Endometrial microvascular endothelial cells (primary cell): ENCODE measurements around the gene CSNK1G1. TPM values are rescaled to one million over a fixed set of nuclear protein-coding genes. Genes with fewer than 3 reads are reported as not detected.
"Not testable (repeated sequence)": the region's sequence is repeated elsewhere in the genome, so short reads cannot be mapped to it uniquely, and the experiment has no call there.

ENCODE experiments used
- in situ Hi-C: cut with HindIII; loops from 2 replicates; pipeline ENCODE4 v1.10.0; 2017; ENCODE audit warnings: low sequenced_read_pairs, low pct_unique_long_range_greater_than_20kb; ENCODE audit errors: inconsistent ontology term
- total RNA-seq: library from RNA; depleted of rRNA; stranded (reverse); fragments of >200 nt; gene quantifications from one replicate; pipeline ENCODE4 v1.2.3, GENCODE V29; 2015; ENCODE audit errors: inconsistent ontology term

CSNK1G1 gene
- total RNA-seq, 1 donor from 2014 or later: 31.8 TPM

DNA sequence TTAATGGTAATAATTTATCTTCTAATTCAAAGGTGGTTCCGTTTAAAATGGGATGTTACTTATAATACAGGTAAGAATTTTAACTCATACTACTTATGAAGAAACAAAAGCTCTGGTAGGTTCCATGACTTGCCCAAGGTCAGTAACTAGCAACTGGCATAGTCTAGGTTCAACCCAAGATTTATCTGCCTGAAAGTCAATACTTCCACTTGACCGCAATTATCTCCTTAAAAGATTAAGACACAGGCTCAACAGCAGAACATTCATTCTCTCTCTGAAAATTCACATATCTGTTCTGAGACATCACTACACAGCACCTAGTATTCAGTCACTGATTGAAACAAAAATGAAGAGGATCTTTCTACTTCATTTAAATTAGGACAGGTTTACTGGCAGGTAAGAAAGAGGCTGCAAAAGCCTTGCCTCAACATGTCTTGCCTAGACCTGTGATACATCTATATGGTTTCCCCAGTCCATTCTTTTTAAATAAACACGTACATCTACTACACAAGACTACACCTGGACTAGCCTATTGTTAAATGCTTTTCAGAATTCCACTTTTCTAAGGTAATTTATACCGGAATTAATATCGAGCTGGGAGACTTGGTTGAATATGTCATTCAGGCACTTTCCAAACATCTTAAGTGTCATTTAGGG, 1.2 kb downstream of the CSNK1G1 start:
- in situ Hi-C loops: no loop called here

DNA sequence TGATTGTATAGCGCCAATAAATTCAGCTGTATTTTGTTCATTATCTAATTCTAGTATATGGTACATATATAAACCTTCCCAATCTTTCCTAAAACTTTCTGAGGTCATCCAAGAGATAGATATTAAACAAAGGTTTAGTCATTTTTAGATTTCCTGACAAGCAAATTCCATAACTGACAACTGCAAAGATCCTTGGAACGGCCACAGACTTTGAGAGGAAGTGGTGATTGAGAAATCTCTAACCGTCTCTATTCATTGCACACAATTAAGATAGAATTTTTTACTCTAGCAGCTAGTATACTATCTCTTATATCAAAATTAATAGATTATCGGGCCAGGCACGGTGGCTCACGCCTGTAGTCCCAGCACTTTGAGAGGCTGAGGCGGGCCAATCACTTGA, 4.7 kb downstream of the CSNK1G1 start:
- in situ Hi-C loops: no loop called here

DNA sequence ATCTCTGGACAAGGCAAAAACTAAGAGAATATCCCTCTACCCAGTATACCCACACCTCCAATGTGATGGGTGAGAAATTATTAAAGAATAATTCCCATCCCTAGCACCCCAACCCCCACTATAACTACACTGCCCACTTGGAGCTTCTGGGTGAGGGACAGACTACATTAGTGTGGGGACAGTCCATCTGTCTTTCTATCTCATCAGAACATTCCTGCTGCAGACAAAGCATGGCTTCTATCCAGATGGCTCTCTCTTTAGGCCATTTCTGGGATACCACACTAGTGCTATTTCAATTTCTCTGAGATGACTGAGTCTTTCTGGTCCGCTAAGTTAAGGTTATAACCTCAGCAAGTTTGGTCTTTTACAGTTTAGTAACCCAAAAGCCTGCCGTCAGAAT, 6.6 kb downstream of the CSNK1G1 start:
- in situ Hi-C loops: no loop called here

DNA sequence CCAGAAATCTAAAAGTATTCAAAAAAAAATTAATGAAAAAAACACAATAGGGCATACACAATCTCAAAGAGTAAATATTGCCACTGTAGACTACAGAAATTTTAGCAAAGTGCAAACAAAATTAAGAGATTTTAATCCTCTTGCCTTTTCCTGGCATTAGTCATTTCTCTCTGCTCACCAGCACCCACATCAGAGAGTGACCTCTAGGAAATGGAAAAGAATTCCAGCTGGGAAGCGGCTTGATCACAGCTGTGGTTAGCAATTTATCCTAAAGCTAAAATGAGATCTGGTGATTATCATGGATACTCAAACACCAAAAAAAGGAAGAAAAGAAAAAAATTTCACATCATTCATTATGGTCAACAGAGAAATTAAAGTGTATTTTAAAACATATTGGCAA, 7.5 kb downstream of the CSNK1G1 start:
- in situ Hi-C loops: no loop called here

DNA sequence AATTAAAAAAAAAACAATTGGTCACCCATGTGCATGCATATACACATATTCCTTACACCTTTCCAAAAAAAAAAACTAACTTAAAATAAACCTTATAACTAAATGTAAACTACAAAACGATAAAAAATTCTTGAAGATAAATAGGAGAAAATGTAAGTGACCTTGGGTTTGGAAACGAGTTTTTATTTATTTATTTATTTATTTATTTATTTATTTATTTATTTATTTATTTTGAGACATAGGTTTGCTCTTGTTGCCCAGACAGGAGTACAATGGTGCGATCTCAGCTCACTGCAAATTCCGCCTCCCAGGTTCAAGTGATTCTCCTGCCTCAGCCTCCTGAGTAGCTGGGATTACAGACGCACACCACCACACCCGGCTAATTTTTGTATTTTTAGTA, 9.7 kb downstream of the CSNK1G1 start:
- in situ Hi-C loops: not testable (repeated sequence)

- in situ Hi-C loops: no loop called here
Measured at GRCh38 chr15:64344651-64345294, 11.2 kb downstream of the CSNK1G1 start.

DNA sequence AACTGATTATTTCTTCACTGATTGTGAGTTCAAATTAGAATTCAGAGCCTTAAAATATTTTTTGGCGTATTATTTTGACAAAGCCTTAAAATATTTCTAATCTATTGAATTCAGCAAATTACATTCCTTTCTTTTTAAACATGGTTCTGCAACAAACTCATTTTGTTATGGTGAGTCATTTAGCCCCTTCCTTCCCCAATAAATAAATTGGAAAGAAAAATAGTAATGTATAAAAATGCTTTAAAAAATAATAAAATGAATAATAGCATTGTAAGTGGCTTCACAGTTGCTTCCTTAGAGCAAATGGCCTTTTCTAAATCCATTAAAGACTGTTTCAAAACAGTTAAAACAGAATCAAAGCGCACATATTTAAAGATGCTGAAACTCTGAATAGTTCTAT, 12.1 kb downstream of the CSNK1G1 start:
- in situ Hi-C loops: no loop called here

DNA sequence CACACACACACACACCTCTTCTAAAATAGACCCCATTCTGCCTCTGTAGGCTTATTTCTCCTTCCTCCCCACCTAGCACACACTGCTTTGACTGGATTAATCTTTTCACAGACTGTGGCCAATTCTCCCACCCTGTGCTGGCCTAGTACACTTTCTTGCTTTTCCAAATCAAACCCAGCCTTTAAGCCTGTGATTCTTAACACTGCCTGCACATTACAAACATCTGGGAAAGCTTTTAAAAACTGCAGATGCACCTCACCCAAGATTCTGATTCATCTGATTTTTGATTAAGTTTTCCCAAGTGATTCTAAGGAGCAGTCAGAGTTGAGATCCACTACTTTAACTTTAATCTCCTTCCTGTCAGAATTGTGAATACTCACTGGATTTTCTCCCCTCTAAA, 12.8 kb downstream of the CSNK1G1 start:
- in situ Hi-C loops: no loop called here

GRCh38 chr15:64341961-64342360, 14.0 kb downstream of the CSNK1G1 start:
- in situ Hi-C loops: no loop called here

- in situ Hi-C loops: no loop called here
Measured at GRCh38 chr15:64340355-64340754, 15.6 kb downstream of the CSNK1G1 start.

DNA sequence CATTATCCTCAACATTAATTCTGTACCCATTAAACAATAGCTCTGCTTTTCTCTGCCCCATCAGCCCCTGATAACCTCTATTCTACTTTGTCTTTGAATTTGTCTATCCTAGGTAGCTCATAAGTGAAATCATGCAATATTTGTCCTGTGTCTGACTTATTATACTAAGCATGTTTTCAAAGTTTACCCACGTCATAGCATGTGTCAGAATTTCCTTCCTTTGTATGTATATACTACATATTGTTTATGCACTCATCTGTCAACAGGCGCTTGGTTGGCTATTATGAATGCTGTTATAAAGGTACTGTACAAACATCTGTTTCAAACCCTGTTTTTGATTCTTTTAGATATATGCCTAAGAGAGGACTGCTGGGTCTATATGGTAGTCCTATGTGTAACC, 18.2 kb downstream of the CSNK1G1 start:
- in situ Hi-C loops: no loop called here

DNA sequence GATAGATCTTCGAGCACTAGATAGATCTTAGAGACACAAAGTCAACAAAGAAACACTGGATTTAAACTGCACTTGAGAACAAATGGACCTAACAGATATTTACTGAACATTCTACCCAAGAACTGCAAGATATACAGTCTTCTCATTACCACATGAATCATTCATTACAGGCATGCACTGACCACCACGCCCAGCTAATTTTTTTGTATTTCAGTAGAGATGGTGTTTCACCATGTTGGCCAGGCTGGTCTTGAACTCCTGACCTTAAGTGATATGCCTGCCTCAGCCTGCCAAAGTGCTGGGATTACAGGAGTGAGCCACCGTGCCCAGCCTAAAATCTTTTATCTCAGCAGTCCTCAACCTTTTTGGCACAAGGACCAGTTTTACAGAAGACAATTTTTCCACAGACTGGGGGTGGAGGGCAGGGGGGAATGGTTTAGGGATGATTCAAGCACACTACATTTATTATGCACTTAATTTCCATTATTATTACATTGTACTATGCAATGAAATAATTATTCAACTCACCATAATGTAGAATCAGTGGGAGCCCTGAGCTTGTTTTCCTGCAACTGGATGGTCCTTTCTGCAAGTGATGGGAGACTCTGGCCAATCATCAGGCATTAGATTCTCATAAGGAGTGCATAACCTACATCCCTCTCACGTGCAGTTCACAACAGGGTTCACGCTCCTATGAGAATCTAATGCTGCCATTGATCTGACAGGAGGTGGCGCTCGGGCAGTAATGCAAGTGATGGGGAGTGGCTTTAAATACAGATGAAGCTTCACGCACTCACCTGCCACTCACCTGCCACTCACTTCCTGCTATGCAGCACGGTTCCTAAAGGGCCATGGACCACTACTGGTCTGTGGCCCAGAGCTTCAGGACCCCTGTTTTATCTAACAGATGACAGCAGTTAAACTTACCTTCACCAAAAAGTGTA, 21.7 kb downstream of the CSNK1G1 start:
- in situ Hi-C loops: no loop called here

DNA sequence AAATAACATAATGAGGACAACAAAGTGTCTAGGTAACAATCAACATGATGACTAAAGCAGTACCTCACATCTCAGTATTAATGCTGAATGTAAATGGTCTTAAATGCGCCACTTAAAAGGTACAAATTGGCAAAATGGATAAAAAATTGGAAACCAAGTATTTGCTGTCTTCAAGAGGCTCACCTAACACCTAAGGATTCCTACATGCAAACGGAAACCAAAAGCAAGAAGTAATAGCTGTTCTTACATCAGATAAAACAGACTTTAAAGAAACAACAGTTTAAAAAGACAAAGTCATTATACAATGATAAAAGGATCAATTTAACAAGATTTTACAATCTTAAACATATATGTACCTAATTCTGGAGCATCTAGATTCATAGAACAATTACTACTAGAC, 22.5 kb downstream of the CSNK1G1 start:
- in situ Hi-C loops: no loop called here

- in situ Hi-C loops: not testable (repeated sequence)
Measured at GRCh38 chr15:64331668-64332067, 24.3 kb downstream of the CSNK1G1 start.

DNA sequence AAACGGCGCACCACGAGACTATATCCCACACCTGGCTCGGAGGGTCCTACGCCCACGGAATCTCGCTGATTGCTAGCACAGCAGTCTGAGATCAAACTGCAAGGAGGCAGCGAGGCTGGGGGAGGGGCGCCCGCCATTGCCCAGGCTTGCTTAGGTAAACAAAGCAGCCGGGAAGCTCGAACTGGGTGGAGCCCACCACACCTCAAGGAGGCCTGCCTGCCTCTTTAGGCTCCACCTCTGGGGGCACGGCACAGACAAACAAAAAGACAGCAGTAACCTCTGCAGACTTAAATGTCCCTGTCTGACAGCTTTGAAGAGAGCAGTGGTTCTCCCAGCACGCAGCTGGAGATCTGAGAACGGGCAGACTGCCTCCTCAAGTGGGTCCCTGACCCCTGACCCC, 29.0 kb downstream of the CSNK1G1 start:
- in situ Hi-C loops: not testable (repeated sequence)

DNA sequence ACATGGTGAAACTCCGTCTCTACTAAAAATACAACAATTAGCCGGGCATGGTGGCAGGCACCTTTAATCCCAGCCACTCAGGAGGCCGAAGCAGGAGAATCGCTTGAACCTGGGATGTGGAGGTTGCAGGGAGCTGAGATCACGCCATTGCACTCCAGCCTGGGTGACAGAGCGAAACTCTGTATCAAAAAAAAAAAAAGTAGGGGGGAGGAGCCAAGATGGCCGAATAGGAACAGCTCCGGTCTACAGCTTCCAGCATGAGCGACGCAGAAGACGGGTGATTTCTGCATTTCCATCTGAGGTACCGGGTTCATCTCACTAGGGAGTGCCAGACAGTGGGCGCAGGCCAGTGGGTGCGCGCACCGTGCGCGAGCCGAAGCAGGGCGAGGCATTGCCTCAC, 29.5 kb downstream of the CSNK1G1 start:
- in situ Hi-C loops: not testable (repeated sequence)

DNA sequence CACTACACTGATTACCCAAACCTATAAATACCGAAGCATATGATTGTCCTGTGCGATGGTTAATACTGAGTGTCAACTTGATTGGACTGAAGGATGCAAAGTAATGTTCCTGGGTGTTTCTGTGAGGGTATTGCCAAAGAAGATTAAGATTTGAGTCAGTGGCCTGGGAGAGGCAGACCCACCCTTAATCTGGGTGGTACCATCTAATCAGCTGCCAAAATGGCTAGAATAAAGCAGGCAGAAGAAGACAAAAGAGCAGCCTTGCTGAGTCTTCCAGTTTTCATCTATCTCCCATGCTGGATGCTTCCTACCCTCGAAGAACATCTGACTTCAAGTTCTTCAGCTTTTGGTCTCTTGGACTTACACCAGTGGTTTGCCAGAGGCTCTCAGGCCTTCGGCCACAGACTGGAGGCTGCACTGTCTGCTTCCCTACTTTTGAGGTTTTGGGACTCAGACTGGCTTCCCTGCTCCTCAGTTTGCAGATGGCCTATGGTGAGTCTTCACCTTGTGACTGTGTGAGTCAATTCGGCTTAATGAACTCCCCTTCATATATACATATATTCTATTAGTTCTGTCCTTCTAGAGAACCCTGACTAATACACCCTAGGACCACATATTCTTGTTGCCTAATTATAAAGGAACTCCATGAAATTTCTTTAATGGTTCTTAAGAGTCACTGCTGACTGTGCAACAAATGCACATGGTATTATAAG, 31.7 kb downstream of the CSNK1G1 start:
- in situ Hi-C loops: no loop called here

GRCh38 chr15:64315216-64315615, 40.8 kb downstream of the CSNK1G1 start:
- in situ Hi-C loops: no loop called here

- in situ Hi-C loops: no loop called here
Measured at GRCh38 chr15:64314456-64314855, 41.5 kb downstream of the CSNK1G1 start.
